Activated gamma-delta T cell treated with Interleukin-2 at 50 U/mL for 16 hours (primary cell): ENCODE data around the gene DCAF12.

Source experiments
- DNase-seq: peaks from one replicate; pipeline ENCODE4 v3.0.0-alpha.2; 2020

Gene DCAF12

GRCh38 chr9:34124926-34125325, 1.6 kb downstream of the DCAF12 start:
- no peak for DNase-seq

DNA sequence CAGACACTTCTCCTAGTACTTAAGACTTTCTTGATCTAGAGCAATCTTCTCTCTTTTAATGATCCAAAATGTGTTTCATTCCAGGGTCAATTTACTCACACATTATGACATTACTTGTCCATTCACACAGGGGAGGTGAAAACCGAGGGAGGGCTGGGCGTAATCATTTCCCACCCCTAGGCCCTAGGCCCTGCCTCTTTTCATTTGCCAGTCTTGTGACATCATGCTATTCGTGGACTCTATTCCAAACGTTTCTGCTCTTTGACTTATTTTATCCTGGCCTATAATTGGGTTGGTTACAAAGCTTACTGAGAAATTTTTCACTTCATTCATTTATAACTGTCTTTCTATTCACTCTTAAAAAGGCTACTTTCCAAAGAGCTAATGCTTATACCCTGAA, 2.4 kb downstream of the DCAF12 start:
- DNase-seq: no peak

GRCh38 chr9:34123682-34124081, 2.8 kb downstream of the DCAF12 start:
- DNase-seq: no peak

DNA sequence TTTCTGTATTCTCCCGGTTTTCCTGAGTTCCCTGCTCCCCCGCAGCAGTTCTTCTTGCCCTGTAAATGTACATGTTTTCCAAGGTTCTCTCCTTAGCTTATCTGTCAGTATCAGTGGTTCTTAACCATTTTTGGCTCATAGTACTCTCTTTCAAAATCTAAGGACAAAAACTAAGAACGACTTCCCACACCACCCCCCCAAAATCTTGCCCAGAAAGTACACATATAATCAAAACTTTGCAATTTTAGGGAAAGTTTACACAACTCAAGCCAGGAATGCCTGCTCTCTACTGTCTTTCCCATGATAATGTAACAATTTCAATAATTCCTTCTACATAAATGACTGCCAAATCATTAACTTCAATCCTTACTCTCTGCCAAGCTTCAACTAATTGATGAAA, 4.5 kb downstream of the DCAF12 start:
- no peak for DNase-seq

- DNase-seq: no peak
Observed at GRCh38 chr9:34119713-34120112, 6.8 kb downstream of the DCAF12 start.

- DNase-seq: no peak
Observed at GRCh38 chr9:34114436-34114835, 12.1 kb downstream of the DCAF12 start.

DNA sequence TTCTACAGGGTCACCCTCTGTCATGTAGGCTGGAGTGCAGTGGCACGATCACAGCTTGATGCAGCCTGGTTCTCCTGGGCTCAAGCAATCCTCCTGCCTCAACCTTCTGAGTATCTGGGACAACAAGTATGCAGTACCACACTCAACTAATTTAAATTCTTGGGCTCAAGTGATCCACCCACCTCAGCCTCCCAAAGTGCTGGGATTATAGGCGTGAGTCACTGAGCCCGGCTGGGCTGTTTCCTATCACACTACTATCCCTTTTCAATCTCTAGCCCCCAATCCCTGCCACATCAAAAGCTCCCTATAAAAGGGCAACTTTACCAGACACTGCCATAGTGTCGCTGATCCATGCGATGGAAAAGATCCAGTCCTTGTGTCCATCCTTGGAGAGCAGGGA, 20.4 kb downstream of the DCAF12 start:
- no peak for DNase-seq

- DNase-seq: no peak
Observed at GRCh38 chr9:34102796-34103195, 23.7 kb downstream of the DCAF12 start.

DNA sequence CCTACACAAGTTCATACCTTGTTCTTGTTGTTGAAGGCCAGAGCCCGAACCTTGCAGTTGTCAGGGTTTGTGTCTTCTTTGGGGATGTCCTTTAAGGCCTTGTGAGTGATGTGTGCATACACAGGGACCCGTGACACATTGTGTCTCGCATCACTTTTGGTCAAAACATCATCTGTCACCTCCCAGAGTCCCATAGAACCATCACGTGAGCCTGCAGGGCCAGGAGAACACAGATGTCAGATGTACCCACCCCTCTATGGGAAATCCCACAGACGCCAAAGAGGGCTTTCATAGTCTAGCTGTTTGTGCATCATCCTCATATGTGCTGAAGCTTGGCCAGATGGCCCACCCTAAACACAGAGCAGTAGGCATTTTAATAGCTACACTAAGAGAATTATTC, 28.2 kb downstream of the DCAF12 start:
- no peak for DNase-seq

DNA sequence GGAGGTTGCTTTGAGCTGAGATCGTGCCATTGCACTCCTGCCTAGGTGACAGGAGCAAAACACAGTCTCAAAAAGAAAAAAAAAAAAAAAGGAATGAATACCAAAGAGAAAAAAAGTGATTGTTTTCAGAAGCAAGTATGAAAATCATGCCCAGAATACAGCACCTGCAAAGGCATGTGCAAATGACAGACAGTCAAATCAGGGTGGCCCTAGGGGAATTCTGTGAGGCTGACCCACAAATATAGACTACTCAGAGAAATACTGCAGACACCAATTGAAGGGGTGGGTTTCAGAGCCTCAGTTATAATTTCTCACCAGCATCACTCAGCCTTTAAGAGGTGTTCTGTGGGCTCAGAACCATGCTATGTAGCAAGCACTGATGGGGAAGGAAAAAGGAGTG, 28.6 kb downstream of the DCAF12 start:
- no peak for DNase-seq

DNA sequence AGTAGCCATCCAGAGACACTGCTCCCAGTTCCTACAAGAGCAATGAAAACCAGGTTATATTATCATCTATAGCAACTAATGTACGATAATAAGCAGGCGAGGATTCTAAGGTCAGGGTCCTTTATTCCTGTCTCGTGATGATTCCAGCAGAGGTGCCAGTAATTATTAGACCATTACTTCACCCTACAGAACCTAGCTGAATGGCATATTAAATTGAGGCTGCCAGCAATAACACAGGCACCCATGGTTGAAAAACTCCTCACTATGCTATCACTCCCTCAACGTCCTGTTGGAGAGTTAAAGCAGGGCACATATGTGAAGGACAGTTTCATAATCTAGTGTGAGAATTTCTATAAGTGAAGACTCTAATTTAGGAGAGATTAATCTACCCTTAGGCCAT, 29.7 kb downstream of the DCAF12 start:
- DNase-seq: no peak

GRCh38 chr9:34093578-34093977, 32.9 kb downstream of the DCAF12 start:
- DNase-seq: no peak

DNA sequence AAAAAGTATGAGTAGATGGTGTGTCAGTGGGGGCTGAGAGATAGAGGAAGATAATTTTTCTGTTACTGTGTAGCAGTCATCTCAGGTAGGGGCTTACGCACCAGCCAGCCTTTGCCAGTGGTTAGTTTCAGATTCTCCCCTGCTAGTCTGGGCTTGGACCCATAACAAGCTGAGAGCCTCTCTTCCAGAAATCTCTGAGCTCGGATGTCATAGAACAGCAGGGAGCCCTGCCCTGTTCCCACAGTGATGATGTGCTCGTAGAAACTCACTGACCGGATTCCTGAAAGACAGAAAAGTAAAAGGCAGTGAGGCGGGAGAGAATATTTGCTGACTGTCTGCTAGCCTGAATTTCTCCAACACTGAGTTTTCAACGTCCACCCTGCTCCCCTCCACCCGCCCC, 37.2 kb downstream of the DCAF12 start:
- DNase-seq: no peak

DNA sequence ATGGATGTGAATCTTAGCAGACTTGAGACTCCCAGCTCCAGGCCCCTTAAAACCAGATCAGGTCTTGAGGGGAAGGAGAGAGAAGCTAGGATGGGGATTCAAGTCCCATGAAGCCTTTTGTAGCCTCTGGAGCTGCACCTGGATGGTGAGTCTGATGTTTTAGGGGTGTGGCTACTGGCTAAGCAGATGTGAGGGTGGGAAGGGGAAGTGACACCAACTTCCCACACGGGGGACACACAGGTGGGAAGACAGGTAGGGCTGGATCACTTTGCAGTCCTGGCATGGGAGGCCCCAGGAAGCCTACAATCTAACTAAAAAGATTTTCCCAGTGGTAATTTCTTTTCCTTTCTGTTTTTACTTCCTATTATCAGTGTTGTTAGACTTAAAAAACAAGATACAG, 39.1 kb downstream of the DCAF12 start:
- DNase-seq: no peak

GRCh38 chr9:34086864-34087263, 39.6 kb downstream of the DCAF12 start:
- no peak for DNase-seq

GRCh38 chr9:34085581-34086500, 40.7 kb downstream of the DCAF12 start:
- no peak for DNase-seq

DNA sequence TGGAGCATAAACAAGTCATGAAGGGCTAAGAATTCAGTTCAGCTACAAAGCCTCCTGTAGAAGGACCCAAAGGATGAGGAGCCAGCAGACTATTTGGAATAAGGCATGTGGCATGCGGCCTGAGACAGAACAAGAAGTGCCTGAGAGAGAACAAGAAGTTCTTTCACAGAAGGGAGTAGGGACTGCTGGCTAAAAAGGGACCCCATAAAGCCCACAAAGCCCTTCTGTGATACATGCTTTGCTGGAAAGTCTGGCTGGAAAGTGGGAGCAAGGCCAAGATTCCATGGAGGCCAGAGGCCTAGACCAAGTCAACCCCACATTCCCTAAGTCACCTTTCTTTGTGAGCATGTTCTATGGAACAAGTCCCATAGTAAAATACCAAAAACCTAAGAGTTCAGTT, 41.9 kb downstream of the DCAF12 start:
- DNase-seq: no peak

GRCh38 chr9:34079181-34079580, 47.3 kb downstream of the DCAF12 start:
- no peak for DNase-seq

DNA sequence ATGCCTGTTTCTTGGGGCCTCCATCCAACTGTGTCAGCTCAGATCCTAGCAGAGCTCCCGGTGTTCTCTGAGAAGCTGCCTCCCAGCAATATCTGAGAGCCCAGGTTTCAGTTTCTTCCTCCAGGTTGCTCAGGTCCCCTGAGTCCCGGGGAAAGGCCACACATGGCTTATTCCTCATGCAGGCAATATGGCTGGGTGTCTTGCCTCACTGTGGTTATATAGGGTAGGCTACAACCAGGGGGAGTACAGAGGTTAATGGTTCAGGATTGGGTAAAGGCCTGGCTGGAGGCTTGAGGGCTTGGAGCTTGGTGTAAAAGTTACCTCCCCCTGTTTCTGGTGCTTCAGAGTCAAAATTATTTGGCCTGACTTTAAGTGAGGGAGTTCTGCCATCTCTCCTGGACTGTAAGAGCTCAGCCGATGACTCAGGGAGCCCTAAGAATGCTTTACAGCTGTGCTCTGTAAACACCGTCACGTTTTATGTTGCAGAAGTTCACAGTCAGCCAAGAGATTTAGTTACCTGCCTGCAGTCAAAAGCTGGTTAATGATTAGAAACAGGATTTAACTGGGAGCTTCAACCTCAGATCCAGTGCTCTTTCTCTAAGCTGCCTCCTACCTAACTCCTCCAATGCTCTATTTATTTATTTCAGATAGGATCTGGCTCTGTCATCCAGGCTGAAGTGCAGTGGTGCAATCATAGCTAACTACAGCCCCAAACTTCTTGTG, 53.5 kb downstream of the DCAF12 start:
- DNase-seq: no peak

DNA sequence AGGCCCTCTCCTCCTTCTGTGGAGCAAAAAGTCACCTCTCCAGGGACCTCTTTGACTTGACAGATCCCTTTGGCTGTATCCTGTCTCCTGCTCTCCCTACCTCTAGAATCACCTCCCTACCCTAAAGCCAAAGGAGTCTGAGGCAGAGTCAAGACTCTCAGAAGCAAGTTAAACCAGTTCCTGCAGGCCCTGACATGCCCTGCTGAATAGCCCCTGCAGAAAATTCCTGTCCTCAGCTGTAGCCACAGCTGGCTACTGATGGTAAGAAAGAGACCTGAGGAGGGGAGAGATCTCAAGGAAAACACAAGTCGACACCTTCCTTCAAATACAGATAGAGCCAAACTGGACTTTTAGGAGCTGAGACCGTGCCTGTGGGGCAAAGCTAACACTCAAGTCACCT, 54.1 kb downstream of the DCAF12 start:
- DNase-seq: no peak

DNA sequence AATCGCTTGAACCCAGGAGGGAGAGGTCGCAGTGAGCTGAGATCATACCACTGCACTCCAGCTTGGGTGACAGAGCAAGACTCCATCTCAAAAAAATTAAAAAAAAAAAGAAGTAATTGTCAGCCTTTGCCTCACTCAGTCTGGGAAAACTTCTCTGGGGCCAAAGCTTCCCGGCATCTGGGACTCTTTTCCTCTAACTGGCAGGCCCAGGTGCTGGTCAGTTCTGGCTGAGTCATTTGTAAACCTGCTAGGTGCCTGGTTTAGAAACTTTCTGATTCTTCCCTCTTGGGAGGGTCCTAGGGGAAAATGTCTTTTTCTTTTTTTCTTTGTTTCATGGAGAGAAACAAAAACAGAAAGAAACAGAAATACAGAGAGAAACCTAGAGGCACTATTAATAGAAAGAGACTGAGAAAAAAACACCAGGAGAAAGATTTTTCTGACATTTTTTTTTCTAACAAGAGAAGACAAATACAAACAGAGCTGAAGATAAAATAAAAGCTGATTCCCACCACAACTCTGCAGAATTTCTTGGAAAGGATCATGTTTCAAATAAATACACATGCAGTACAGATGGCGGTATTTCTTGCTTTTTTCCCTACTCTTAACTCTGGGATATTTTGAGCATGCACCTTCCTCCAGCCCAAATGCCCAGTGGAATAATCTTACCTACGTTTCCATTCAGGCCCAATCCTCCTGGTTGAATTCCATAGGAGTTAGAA, 55.7 kb downstream of the DCAF12 start:
- no peak for DNase-seq

DNA sequence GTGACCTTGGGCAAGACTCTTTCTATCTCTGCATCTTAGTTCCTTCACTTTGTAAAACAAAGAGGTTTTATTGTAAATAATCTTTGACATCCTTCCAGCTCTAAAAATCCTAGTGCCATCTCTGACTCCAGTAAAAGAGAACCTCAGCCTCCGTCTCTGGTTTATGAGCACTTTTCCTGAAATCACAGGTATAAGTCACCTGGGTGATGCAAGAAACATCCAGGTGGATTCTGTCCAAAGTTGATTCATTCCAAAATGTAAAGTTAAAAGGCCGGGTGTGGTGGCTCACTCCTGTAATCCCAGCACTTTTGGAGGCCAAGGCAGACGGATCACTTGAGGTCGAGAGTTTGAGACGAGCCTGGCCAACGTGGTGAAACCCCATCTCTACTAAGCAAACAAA, 56.7 kb downstream of the DCAF12 start:
- no peak for DNase-seq

DNA sequence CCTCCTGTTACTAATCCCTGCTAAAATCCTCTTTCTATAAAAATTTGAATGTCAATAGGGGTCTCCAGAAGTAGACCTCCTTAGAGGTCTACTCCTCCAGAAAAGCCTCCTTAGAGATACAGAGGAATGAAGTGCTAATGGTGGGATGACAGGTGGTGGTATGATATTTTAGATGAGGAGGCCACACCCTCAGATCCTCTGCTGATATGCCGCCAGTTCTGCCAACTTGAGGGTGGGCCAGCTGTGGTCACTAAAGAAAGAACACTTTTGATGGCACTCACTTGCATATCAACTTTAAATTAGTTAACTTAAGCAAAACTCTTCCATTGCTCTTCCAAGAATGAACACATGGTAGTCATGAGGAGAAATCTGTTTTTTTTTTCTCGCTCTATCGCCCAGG, 61.0 kb downstream of the DCAF12 start:
- DNase-seq: no peak

- no peak for DNase-seq
Observed at GRCh38 chr9:34059954-34060353, 66.5 kb downstream of the DCAF12 start.
